GM12878 (cell line): ENCODE measurements around the gene SLC2A3. TPM values are rescaled to one million over a fixed set of nuclear protein-coding genes. Genes with fewer than 3 reads are reported as not detected.

Source experiments
- ATAC-seq: fragments of 200-7000 bp; cut with Tn5 transposase; 3 replicates; pipeline ENCODE4 v1.9.1; 2020; ENCODE audit warnings: mild to moderate bottlenecking, moderate library complexity
- BruUV-seq: library from RNA; stranded (reverse); fragments of 400-500 nt; replicated peaks from 2 replicates; lab custom pipeline; 2021; lab: Mats Ljungman, UMichigan
- CTCF ChIA-PET: fragments of 300-600 bp; sonication (Branson Sonifier 250); formaldehyde crosslinking; extraction: SDS; loops from one replicate; lab custom pipeline; 2021; ENCODE audit warnings: inconsistent platforms; lab: Yijun Ruan, JAX
- POLR2A ChIA-PET: fragments of 350-600 bp; formaldehyde crosslinking; extraction: SDS; loops from one replicate; lab custom pipeline; 2021; ENCODE audit warnings: inconsistent platforms; lab: Charles Lee
- RAD21 ChIA-PET: fragments of 300-600 bp; sonication (Branson Sonifier 250); formaldehyde crosslinking; loops from one replicate; lab custom pipeline; 2023; ENCODE audit warnings: antibody characterized with exemption; ENCODE audit not compliant: unreplicated experiment; lab: Charles Lee
- SMC1A ChIA-PET: fragments of 300-600 bp; sonication (Branson Sonifier 250); formaldehyde crosslinking; loops from one replicate; lab custom pipeline; 2023; ENCODE audit not compliant: unreplicated experiment, uncharacterized antibody; lab: Charles Lee
- DNase-seq: peaks from one replicate; pipeline ENCODE4 v3.0.0-alpha.2; 2011; ENCODE audit warnings: low read depth, low spot score
- FAIRE-seq: peaks from 3 replicates; lab custom pipeline; 2011; peaks lifted over from hg19 to GRCh38; lab: Jason Lieb, UNC
- H2AFZ ChIP-seq: 2 replicates; pipeline ENCODE4 v1.6.0; 2011; ENCODE audit warnings: low read depth, low read length, control low read depth; ENCODE audit not compliant: control insufficient read depth
- H3K27ac ChIP-seq: 2 replicates; pipeline ENCODE4 v1.5.1; 2011; ENCODE audit warnings: control low read depth; ENCODE audit not compliant: control insufficient read depth, insufficient read depth
- H3K27me3 ChIP-seq, 2 experiments: replicated peaks in 1 of 2; 2 replicates each; pipeline versions ENCODE4 v1.6.0 to v1.6.1; 2011; ENCODE audit warnings: low read length in 1 of 2; ENCODE audit not compliant: control insufficient read depth in 2 of 2, insufficient read depth in 2 of 2
- H3K36me3 ChIP-seq, 2 experiments: 2 replicates each; pipeline ENCODE4 v1.5.1; 2011; ENCODE audit warnings: low read length in 1 of 2; ENCODE audit not compliant: control insufficient read depth in 2 of 2, insufficient read depth in 2 of 2
- H3K4me1 ChIP-seq: 2 replicates; pipeline ENCODE4 v1.6.1; 2011; ENCODE audit warnings: mild to moderate bottlenecking, low read length, moderate library complexity, mixed read lengths; ENCODE audit not compliant: control insufficient read depth, insufficient read depth
- H3K4me2 ChIP-seq: 2 replicates; pipeline ENCODE4 v1.6.0; 2011; ENCODE audit warnings: control low read depth; ENCODE audit not compliant: control insufficient read depth, insufficient read depth
- H3K4me3 ChIP-seq: fragments of 200-600 bp; sonication (generic); 2 replicates; pipeline ENCODE4 v1.5.1; 2016
- H3K79me2 ChIP-seq: 2 replicates; pipeline ENCODE4 v1.6.0; 2011; ENCODE audit warnings: low read length; ENCODE audit not compliant: control insufficient read depth, insufficient read depth
- H3K9ac ChIP-seq: 2 replicates; pipeline ENCODE4 v1.8.0; 2011; ENCODE audit warnings: low read length, control low read depth, mixed read lengths; ENCODE audit not compliant: control insufficient read depth, insufficient read depth
- H3K9me3 ChIP-seq: replicated peaks from 3 replicates; pipeline ENCODE4 v1.5.1; 2011; ENCODE audit warnings: mild to moderate bottlenecking, low read length; ENCODE audit not compliant: control insufficient read depth, insufficient read depth
- H4K20me1 ChIP-seq: 2 replicates; pipeline ENCODE4 v1.6.0; 2011; ENCODE audit not compliant: control insufficient read depth, insufficient read depth
- BACH1 ChIP-seq: fragments of 450-650 bp; IDR thresholded peaks from 2 replicates; pipeline ENCODE4 v1.6.1; 2017; ENCODE audit warnings: mild to moderate bottlenecking, borderline replicate concordance
- BCL11A ChIP-seq: IDR thresholded peaks from 2 replicates; pipeline ENCODE4 v1.6.1; 2011; ENCODE audit warnings: low read depth, low read length
- CHD1 ChIP-seq: IDR thresholded peaks from 2 replicates; pipeline ENCODE4 v1.6.1; 2012; ENCODE audit warnings: low read depth, low read length, improper control_type of control experiment
- E2F8 ChIP-seq: fragments of 450-650 bp; IDR thresholded peaks from 2 replicates; pipeline ENCODE4 v1.6.1; 2018; ENCODE audit warnings: mild to moderate bottlenecking, low read depth, moderate library complexity; ENCODE audit not compliant: partially characterized antibody
- EGR1 ChIP-seq, 2 experiments: IDR thresholded peaks; 1 replicate in 1 of 2; 2 replicates in 1 of 2; pipeline ENCODE4 v1.6.1; 2011 to 2012; ENCODE audit warnings: low read depth in 2 of 2, low read length in 2 of 2, borderline replicate concordance in 1 of 2, mild to moderate bottlenecking in 1 of 2, moderate library complexity in 1 of 2
- FOXM1 ChIP-seq: IDR thresholded peaks from 2 replicates; pipeline ENCODE4 v1.6.1; 2012; ENCODE audit warnings: low read depth, mild to moderate bottlenecking, inconsistent platforms, low read length, moderate library complexity
- HDGF ChIP-seq: fragments of 450-650 bp; IDR thresholded peaks from 2 replicates; pipeline ENCODE4 v1.6.1; 2016; ENCODE audit warnings: antibody characterized with exemption
- LARP7 ChIP-seq: fragments of 450-650 bp; IDR thresholded peaks from 2 replicates; pipeline ENCODE4 v1.6.1; 2017; ENCODE audit warnings: mild to moderate bottlenecking
- PAX5 ChIP-seq: IDR thresholded peaks from 2 replicates; pipeline ENCODE4 v1.6.1; 2011; ENCODE audit warnings: low read depth, low read length, borderline replicate concordance
- REST ChIP-seq: IDR thresholded peaks from 2 replicates; pipeline ENCODE4 v1.6.1; 2012; ENCODE audit warnings: mild to moderate bottlenecking, low read depth, low read length
- SKIL ChIP-seq: fragments of 450-650 bp; IDR thresholded peaks from 2 replicates; pipeline ENCODE4 v1.6.1; 2017; ENCODE audit warnings: mild to moderate bottlenecking, low read depth, inconsistent platforms; ENCODE audit not compliant: poor library complexity, severe bottlenecking
- TARDBP ChIP-seq: IDR thresholded peaks from 2 replicates; pipeline ENCODE4 v1.6.1; 2016; ENCODE audit warnings: borderline replicate concordance
- TCF7 ChIP-seq: IDR thresholded peaks from 2 replicates; pipeline ENCODE4 v1.6.1; 2014; ENCODE audit warnings: antibody characterized with exemption, borderline replicate concordance
- ZNF207 ChIP-seq: fragments of 450-650 bp; IDR thresholded peaks from 2 replicates; pipeline ENCODE4 v1.6.1; 2014; ENCODE audit warnings: antibody characterized with exemption, mild to moderate bottlenecking, borderline replicate concordance
- WGBS: methylation state at CpG from one replicate; pipeline ENCODE4 v1.1.6; 2016; ENCODE audit warnings: low lambda C conversion rate; ENCODE audit not compliant: insufficient replicate concordance, insufficient coverage; ENCODE audit errors: missing lambda C conversion rate; 5-methylcytosine and 5-hydroxymethylcytosine counted together
- in situ Hi-C: fragments of 300-500 bp; cut with MboI; formaldehyde crosslinking; loops from 9 replicates; pipeline ENCODE4 v1.14.3; 2018; ENCODE audit warnings: mixed read lengths
- intact Hi-C: fragments of 100-400 bp; cut with micrococcal nuclease; formaldehyde crosslinking; loops from one replicate; pipeline ENCODE4 v1.14.2; 2022; ENCODE audit not compliant: unreplicated experiment
- polyA plus RNA-seq, 11 experiments: library from polyadenylated mRNA; depleted of rRNA in 4 of 11; unstranded in 6 of 11; stranded (reverse) in 5 of 11; fragments of >200 nt; fragmentation: Nextera tagmentation in 4 of 11; fragmentation: Illumina TruSeq in 1 of 11; extraction: Ambion mirVana in 4 of 11; extraction: Trizol in 1 of 11; gene quantifications; 1 replicate in 1 of 11; 2 replicates in 10 of 11; pipeline versions ENCODE4 v1.2.1 to v1.2.3, GENCODE V29; 2011 to 2016; ENCODE audit warnings: inconsistent platforms in 2 of 11, missing spikeins in 2 of 11, low read depth in 1 of 11
- total RNA-seq, 4 experiments: library from RNA; depleted of rRNA in 3 of 4; stranded (reverse); fragments of >200 nt in 3 of 4; fragmentation: Illumina TruSeq in 1 of 4; extraction: Trizol in 1 of 4; gene quantifications; 2 replicates each; pipeline versions ENCODE4 v1.2.1 to v1.2.3, GENCODE V29; 2013 to 2021

SLC2A3 gene
- total and polyA plus RNA-seq, 10 of the 15 experiments (the other 5 are each of a cell fraction or from before 2014, with no cell fraction given), result 6.5 to 66.3 (median 11.2) TPM

GRCh38 chr12:7970475-7971252, 34.7 kb upstream of the SLC2A3 start:
- ChIA-PET RAD21 (interaction anchor here (0.7 to 3.9 kb wide), 7 partner anchors 8 to 1394 kb away, joined by 3 to 25 read pairs (median 5); partner anchors contain the start of gene SLC2A3), POLR2A (interaction anchor here (0.7 to 6.3 kb wide), 5 partner anchors 9 to 1677 kb away, joined by 3 to 60 read pairs (median 6); partner anchors contain the start of gene SLC2A3), SMC1A (interaction anchor here (0.9 to 3.0 kb wide), 7 partner anchors 10 to 117 kb away, joined by 3 to 17 read pairs (median 6); partner anchors contain the start of gene SLC2A3), CTCF (interaction anchor here (0.9 to 3.3 kb wide), 4 partner anchors 10 to 68 kb away, joined by 3 to 20 read pairs (median 12); no protein-coding TSS in a partner anchor)
- under 1% methylated on average over 33 of the region's 49 CpGs for WGBS
- no peaks in the 10 kb centered on the region; the same call in 2 of the 3 replicates for H3K9me3 ChIP-seq
- peak overlapping the region; percentile 83 for H3K4me2 ChIP-seq
- H3K27ac ChIP-seq, result peak overlapping the region; percentile 75
- no peaks in the 10 kb centered on the region for H3K27me3 ChIP-seq
- no peaks in the 10 kb centered on the region for H4K20me1 ChIP-seq
- in situ Hi-C loops (no loop called here), intact Hi-C loops (loop anchor here (1.0 kb wide), 2 partner anchors 10 to 37 kb away; no protein-coding TSS in a partner anchor)
- FAIRE-seq (no peak), ATAC-seq (peak; percentile 98), DNase-seq (peak; percentile 73)
- peak overlapping the region; percentile 77 for H3K9ac ChIP-seq
- BruUV-seq, result TSS peak; percentile 92
- no peaks in the 10 kb centered on the region for H3K36me3 ChIP-seq
- H3K4me3 ChIP-seq, result peak overlapping the region; percentile 92
- H3K79me2 ChIP-seq, result peaks cover 19% of the 10 kb centered on the region
- H2AFZ ChIP-seq, result peak overlapping the region; percentile 73
- peaks cover 12% of the 10 kb centered on the region for H3K4me1 ChIP-seq
- no peak for TF ChIP-seq REST
- no peak for TF ChIP-seq E2F8
- no peak for TF ChIP-seq TCF7
- TF ChIP-seq BCL11A, result no peak
- TF ChIP-seq LARP7, result no peak
- TF ChIP-seq TARDBP, result no peak
- TF ChIP-seq SKIL, result peak; percentile 51
- no peak for TF ChIP-seq FOXM1
- no peak for TF ChIP-seq CHD1
- TF ChIP-seq EGR1 (IDR thresholded peaks at IDR 0.05; ENCODE audit: borderline replicate concordance in 1 of 2, low read depth in 2 of 2, low read length in 2 of 2), result peak in 1 of 2 experiments; percentile 52; a peak in 1 of 3 replicates
- TF ChIP-seq BACH1, result peak; percentile 80
- 0 out of 2 replicates have a peak, but pooled peaks have one; percentile 55 for TF ChIP-seq HDGF
- TF ChIP-seq PAX5, result no peak
- peak; percentile 50; the same call in 1 of the 2 replicates for TF ChIP-seq ZNF207
